ENCODE results near the gene CRYBG2. TPM values are rescaled to one million over a fixed set of nuclear protein-coding genes. Genes with fewer than 3 reads are reported as not detected.
A peak's percentile ranks its signal among the peaks of the same experiment; 100 is the strongest.

Gene CRYBG2
- total and polyA plus RNA-seq, 2 of the 8 experiments (the other 6 are each of a cell fraction or from before 2014, with no cell fraction given), result 14.2 to 17.0 TPM

- Histone ChIP-seq H3K9ac (replicated peaks in 1 of 4; ENCODE audit: extremely low read depth in 1 of 4, low read depth in 3 of 4, low read length in 3 of 4) (no peak overlapping the region), H3K18ac (ENCODE audit: extremely low read depth, low read length) (no peak overlapping the region; the same call in 1 of the 2 replicates), H3K27me3 (replicated peaks in 1 of 4; ENCODE audit: control insufficient read depth in 3 of 4, extremely low read depth in 1 of 4, insufficient read depth in 3 of 4, low read length in 3 of 4) (no peaks in the 10 kb centered on the region), H2BK15ac (ENCODE audit: low read length) (no peak overlapping the region), H2BK12ac (ENCODE audit: low read depth, low read length) (no peak overlapping the region), H3K79me1 (ENCODE audit: low read depth, low read length) (no peaks in the 10 kb centered on the region), H2BK20ac (ENCODE audit: low read length) (no peak overlapping the region), H4K8ac (ENCODE audit: extremely low read depth, insufficient read depth, low read length) (no peak overlapping the region), H2AFZ (ENCODE audit: low read length) (no peak overlapping the region), H3K4me3 (ENCODE audit: extremely low read depth in 1 of 4, insufficient read depth in 2 of 4, low read depth in 3 of 4, low read length in 4 of 4) (no peak overlapping the region), H3K9me3 (ENCODE audit: insufficient read depth in 2 of 2, low read depth in 1 of 2, low read length in 1 of 2) (no peaks in the 10 kb centered on the region), H3K56ac (replicated peaks; ENCODE audit: insufficient read length, low read depth, low read length) (no peak overlapping the region), H2BK120ac (replicated peaks; ENCODE audit: low read depth, low read length) (no peak overlapping the region), H3K4me1 (replicated peaks in 1 of 4; ENCODE audit: control insufficient read depth in 3 of 4, insufficient read depth in 4 of 4, low read length in 3 of 4) (no peaks in the 10 kb centered on the region), H3K4ac (replicated peaks; ENCODE audit: insufficient read length, low read depth, low read length) (no peak overlapping the region), H2AK5ac (ENCODE audit: low read depth, low read length) (no peak overlapping the region), H3K14ac (ENCODE audit: insufficient read length) (no peak overlapping the region), H4K20me1 (replicated peaks in 1 of 2; ENCODE audit: control insufficient read depth in 1 of 2, insufficient read depth in 2 of 2, low read length in 2 of 2) (peaks cover 0 to 2% of the 10 kb centered on the region in 2 experiments), H3K23me2 (ENCODE audit: low read depth, low read length) (no peaks in the 10 kb centered on the region), H3K23ac (ENCODE audit: insufficient read length) (no peak overlapping the region), H2BK5ac (ENCODE audit: low read depth, low read length) (0 out of 2 replicates have a peak overlapping the region, but pooled peaks have one; percentile 35), H3K27ac (ENCODE audit: low read depth, low read length) (peak overlapping the region; percentile 20; the same call in 1 of the 2 replicates), H3K36me3 (ENCODE audit: control insufficient read depth in 2 of 4, insufficient read depth in 4 of 4, low read length in 3 of 4) (peaks cover 5 to 27% (median 25%) of the 10 kb centered on the region in 4 experiments; a peak in 6 of 8 replicates), H3K79me2 (ENCODE audit: control insufficient read depth in 1 of 2, insufficient read depth in 2 of 2, low read length in 2 of 2) (no peaks in the 10 kb centered on the region), H3K4me2 (ENCODE audit: insufficient read depth in 1 of 2, low read depth in 2 of 2, low read length in 2 of 2) (no peak overlapping the region), H4K5ac (ENCODE audit: insufficient read length, low read depth, low read length) (no peak overlapping the region), H4K91ac (replicated peaks; ENCODE audit: insufficient read length, low read length) (no peak overlapping the region)
- no peak for TF ChIP-seq KDM5A (IDR thresholded peaks at IDR 0.05; ENCODE audit: low read length)
- TF ChIP-seq HDAC6 (IDR thresholded peaks at IDR 0.05; ENCODE audit: low read depth, low read length), result no peak
- FAIRE-seq, result no peak
- no peak for DNase-seq (ENCODE audit: low read depth in 1 of 2, low spot score in 2 of 2)
- CTCF ChIA-PET (ENCODE audit: partially characterized antibody), result interaction anchor here (0.7 to 57.0 kb wide), 6 partner anchors 9 to 35 kb away, joined by 3 to 1530 read pairs (median 6); partner anchors contain the start of genes CD52, SH3BGRL3 and UBXN11
- POLR2A ChIA-PET (ENCODE audit: partially characterized antibody), result interaction anchor here (1.2 to 1.5 kb wide), 3 partner anchors 13 to 102 kb away, joined by 3 to 5 read pairs (median 3); no protein-coding TSS in a partner anchor
- whole genome bisulfite sequencing, 2 experiments (ENCODE audit: extremely low coverage in 1 of 2, insufficient coverage in 1 of 2, insufficient read length in 1 of 2, insufficient replicate concordance in 2 of 2, low coverage in 1 of 2, low lambda C conversion rate in 2 of 2, missing lambda C conversion rate in 1 of 2), result 80% methylated on average over 8 of the region's 8 CpGs; no CpG with 5 or more reads in 1 of the 2 experiments
These were observed 26.0 kb downstream of the CRYBG2 start for GRCh38 chr1:26327956-26328362.
